GM10266 (cell line): ENCODE results near the gene PREB.

Source experiments
- DNase-seq: peaks from one replicate; pipeline ENCODE4 v3.0.0; 2012; ENCODE audit errors: extremely low spot score
- CTCF ChIP-seq: IDR thresholded peaks from 2 replicates; pipeline ENCODE4 v1.5.1; 2012; ENCODE audit warnings: mild to moderate bottlenecking, low read depth; ENCODE audit not compliant: control insufficient read depth, insufficient read depth; ENCODE audit errors: missing control alignments

Gene PREB

GRCh38 chr2:27081984-27082772, 52.3 kb downstream of the PREB start:
- TF ChIP-seq CTCF = no peak
- no peak for DNase-seq
